Gastrocnemius medialis (tissue), 4 donors: ENCODE measurements around the gene ENTHD1.

ENCODE experiments used
- POLR2A ChIP-seq, 2 donors: fragments of 450-650 bp; IDR thresholded peaks; one replicate each; pipeline ENCODE4 v1.6.1; 2017; ENCODE audit warnings: antibody characterized with exemption in 2 of 2, mild to moderate bottlenecking in 2 of 2, moderate library complexity in 2 of 2
- TF ChIP-seq, protein P1 (sequence below), 5 experiments: fragments of 450-650 bp in 3 of 5; fragments of 200-600 bp in 2 of 5; sonication (generic) in 2 of 5; IDR thresholded peaks in 4 of 5; conservative IDR thresholded peaks in 1 of 5; 1 replicate in 4 of 5; 2 replicates in 1 of 5; pipeline ENCODE4 v1.5.1; 2016 to 2019; ENCODE audit warnings: antibody characterized with exemption in 5 of 5, mild to moderate bottlenecking in 3 of 5, moderate library complexity in 3 of 5

DNA sequence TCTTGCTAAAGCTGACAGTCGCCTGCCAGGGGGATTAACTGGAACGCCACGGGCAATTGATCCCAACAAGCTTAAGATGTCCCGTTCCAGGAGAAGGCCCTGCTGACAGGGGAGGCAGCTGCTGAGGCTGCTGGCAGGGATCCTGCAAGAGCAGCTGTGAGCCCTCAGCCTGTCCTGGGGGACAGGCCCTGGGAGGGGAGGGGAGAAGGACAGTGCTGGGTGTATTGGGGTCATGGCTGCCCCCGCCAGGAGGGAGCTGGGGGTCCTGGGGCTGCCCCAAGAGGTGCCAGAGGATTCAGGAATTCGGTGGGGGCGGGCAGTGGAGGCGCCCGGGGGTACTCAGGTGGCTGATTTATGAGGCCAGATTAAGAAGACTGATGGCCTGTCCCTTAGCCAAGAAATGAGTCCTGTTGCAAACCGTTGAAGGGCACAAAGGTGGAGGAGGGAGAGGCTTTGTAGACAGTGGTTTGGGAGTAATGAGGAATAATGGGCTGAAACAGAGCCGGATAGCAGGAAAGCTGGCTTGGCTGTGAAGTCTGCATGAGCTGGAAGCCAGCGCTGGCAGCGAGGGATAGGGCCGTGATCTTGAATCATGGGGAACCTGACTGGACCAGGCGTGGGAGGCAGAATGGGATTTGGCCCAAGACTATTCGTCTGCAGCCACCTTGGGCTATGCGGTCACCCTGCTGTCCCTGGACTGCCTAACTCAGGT lies 189.5 kb downstream of the ENTHD1 start:
- TF ChIP-seq, protein P1, sequence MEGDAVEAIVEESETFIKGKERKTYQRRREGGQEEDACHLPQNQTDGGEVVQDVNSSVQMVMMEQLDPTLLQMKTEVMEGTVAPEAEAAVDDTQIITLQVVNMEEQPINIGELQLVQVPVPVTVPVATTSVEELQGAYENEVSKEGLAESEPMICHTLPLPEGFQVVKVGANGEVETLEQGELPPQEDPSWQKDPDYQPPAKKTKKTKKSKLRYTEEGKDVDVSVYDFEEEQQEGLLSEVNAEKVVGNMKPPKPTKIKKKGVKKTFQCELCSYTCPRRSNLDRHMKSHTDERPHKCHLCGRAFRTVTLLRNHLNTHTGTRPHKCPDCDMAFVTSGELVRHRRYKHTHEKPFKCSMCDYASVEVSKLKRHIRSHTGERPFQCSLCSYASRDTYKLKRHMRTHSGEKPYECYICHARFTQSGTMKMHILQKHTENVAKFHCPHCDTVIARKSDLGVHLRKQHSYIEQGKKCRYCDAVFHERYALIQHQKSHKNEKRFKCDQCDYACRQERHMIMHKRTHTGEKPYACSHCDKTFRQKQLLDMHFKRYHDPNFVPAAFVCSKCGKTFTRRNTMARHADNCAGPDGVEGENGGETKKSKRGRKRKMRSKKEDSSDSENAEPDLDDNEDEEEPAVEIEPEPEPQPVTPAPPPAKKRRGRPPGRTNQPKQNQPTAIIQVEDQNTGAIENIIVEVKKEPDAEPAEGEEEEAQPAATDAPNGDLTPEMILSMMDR (IDR thresholded peaks at IDR 0.05 in 4 of 5, conservative IDR thresholded peaks at IDR 0.05 in 1 of 5) = no peak
- TF ChIP-seq POLR2A (IDR thresholded peaks at IDR 0.05) = no peak
